Karpas-422 (cell line): ENCODE data around the gene TMEM184A. TPM values are rescaled to one million over a fixed set of nuclear protein-coding genes. Genes with fewer than 3 reads are reported as not detected.

Experiments used
- DNase-seq: peaks from one replicate; pipeline ENCODE4 v3.0.0-alpha.2; 2015
- H2AFZ ChIP-seq: fragments of 200-600 bp; sonication (generic); 2 replicates; pipeline ENCODE4 v1.6.1; 2014; ENCODE audit warnings: antibody characterized with exemption, low read length, mixed read lengths
- H3K27ac ChIP-seq: fragments of 200-600 bp; sonication (generic); 2 replicates; pipeline ENCODE4 v1.5.1; 2014; ENCODE audit warnings: mild to moderate bottlenecking, low read length, moderate library complexity
- H3K27me3 ChIP-seq: fragments of 200-600 bp; sonication (generic); 2 replicates; pipeline ENCODE4 v1.6.1; 2014; ENCODE audit warnings: low read length, mixed read lengths
- H3K36me3 ChIP-seq: fragments of 200-600 bp; sonication (generic); 2 replicates; pipeline ENCODE4 v1.6.1; 2014; ENCODE audit warnings: low read length, mixed read lengths; ENCODE audit not compliant: insufficient read depth
- H3K4me1 ChIP-seq: fragments of 200-600 bp; sonication (generic); 2 replicates; pipeline ENCODE4 v1.6.1; 2014; ENCODE audit warnings: mild to moderate bottlenecking, low read length, mixed read lengths
- H3K4me2 ChIP-seq: fragments of 200-600 bp; sonication (generic); 2 replicates; pipeline ENCODE4 v1.6.1; 2014; ENCODE audit warnings: low read length, low read depth, mild to moderate bottlenecking; ENCODE audit not compliant: poor library complexity, severe bottlenecking
- H3K4me3 ChIP-seq: fragments of 200-600 bp; sonication (generic); 2 replicates; pipeline ENCODE4 v1.5.1; 2014; ENCODE audit warnings: mild to moderate bottlenecking, antibody characterized with exemption, low read length, mixed read lengths
- H3K79me2 ChIP-seq: fragments of 200-600 bp; sonication (generic); 2 replicates; pipeline ENCODE4 v1.6.1; 2014; ENCODE audit warnings: mild to moderate bottlenecking, low read length, mixed read lengths
- H3K9ac ChIP-seq: fragments of 200-600 bp; sonication (generic); 2 replicates; pipeline ENCODE4 v1.6.0; 2014; ENCODE audit warnings: low read length
- H3K9me2 ChIP-seq: fragments of 200-600 bp; sonication (generic), shearing (Covaris generic); replicated peaks from 2 replicates; pipeline ENCODE4 v1.6.0; 2014; ENCODE audit warnings: mild to moderate bottlenecking, low read length, moderate library complexity; ENCODE audit not compliant: insufficient read depth
- H3K9me3 ChIP-seq: fragments of 300-700, 200-600 bp; sonication (generic); 2 replicates; pipeline ENCODE4 v1.6.1; 2014; ENCODE audit warnings: low read length, mixed read lengths
- H4K20me1 ChIP-seq: fragments of 200-600 bp; sonication (generic); 2 replicates; pipeline ENCODE4 v1.6.1; 2014; ENCODE audit warnings: mild to moderate bottlenecking, antibody characterized with exemption, low read length, low read depth; ENCODE audit not compliant: insufficient read depth
- total RNA-seq: library from RNA; depleted of rRNA; stranded (reverse); fragments of >200 nt; shearing (Covaris generic); gene quantifications from 2 replicates; pipeline ENCODE4 v1.2.3, GENCODE V29; 2014; ENCODE audit warnings: low replicate concordance

TMEM184A gene
- total RNA-seq, 1 experiment from 2014 or later: not detected

DNA sequence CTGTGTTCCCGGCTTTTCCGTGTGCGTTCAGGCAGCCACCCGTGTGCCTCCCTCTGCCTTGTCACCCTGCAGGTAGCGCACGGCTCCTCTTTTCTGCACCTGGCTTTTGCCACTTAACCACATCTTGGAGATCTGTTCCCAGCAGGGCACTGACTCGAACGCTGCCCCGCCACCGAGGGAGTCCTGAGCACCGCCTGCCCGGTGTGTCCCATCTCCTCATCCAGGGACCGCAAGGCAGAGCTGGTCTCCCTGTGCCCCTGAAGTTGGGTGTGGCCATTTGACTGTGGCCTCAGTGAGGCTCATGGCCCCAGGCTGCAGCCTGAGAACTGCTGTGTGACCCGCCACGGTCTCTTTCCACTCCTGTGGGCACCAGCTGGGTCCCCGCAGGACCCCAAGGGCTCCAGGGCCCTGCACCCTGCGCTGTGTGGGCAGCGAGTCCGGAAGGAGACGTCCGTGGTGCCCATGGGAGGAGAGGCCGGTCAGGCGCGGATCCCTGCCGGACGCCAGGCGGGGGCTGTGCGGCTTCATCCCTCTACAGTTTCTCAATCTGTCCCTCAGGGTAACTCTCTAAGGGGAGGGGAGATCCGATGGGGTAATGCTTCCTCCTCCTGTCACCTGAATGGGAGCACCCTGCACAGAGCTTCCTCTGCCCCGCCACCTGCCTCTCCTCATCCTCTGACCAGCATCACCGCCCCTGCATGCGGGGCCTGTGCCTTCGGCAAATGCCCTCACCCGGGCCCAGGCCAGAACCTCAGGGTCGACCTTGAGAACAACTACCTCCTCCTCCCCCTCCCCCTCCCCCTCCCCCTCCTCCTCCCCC, 50.1 kb downstream of the TMEM184A start:
- H3K4me1 ChIP-seq: peaks cover 42% of the 10 kb centered on the region
- H2AFZ ChIP-seq: no peak overlapping the region
- DNase-seq: peak; percentile 57

GRCh38 chr7:1503816-1504775, 51.9 kb downstream of the TMEM184A start, which contains the start of gene INTS1:
TSS of gene INTS1 (minus strand) at chr7:1504389. CDS start at chr7:1503960, 429 bp downstream.
- Histone ChIP-seq H3K9me3 (no peaks in the 10 kb centered on the region), H2AFZ (no peak within 1 kb of the TSS), H3K4me2 (peak within 1 kb of the TSS; percentile 97), H4K20me1 (peaks cover 19% of the 10 kb centered on the region), H3K4me3 (peak within 1 kb of the TSS; percentile 98), H3K9ac (peak within 1 kb of the TSS; percentile 94), H3K79me2 (peaks cover 29% of the 10 kb centered on the region), H3K36me3 (no peaks in the 10 kb centered on the region), H3K4me1 (peaks cover 42% of the 10 kb centered on the region), H3K27ac (no peak within 1 kb of the TSS), H3K9me2 (no peaks in the 10 kb centered on the region), H3K27me3 (no peaks in the 10 kb centered on the region)
- DNase-seq: peak; percentile 97

More for the DNA sequence above, 50.1 kb downstream of the TMEM184A start:
- Histone ChIP-seq H3K4me3 (peak overlapping the region; percentile 98; the same call in 1 of the 2 replicates), H3K27me3 (no peaks in the 10 kb centered on the region), H3K36me3 (no peaks in the 10 kb centered on the region), H3K27ac (no peak overlapping the region), H3K79me2 (peaks cover 29% of the 10 kb centered on the region), H3K9me3 (no peaks in the 10 kb centered on the region), H4K20me1 (peaks cover 19% of the 10 kb centered on the region), H3K9ac (peak overlapping the region; percentile 94; the same call in 1 of the 2 replicates), H3K9me2 (no peaks in the 10 kb centered on the region), H3K4me2 (peak overlapping the region; percentile 97)

GRCh38 chr7:1503390-1503789, 52.6 kb downstream of the TMEM184A start:
- Histone ChIP-seq H3K9me2 (no peaks in the 10 kb centered on the region), H3K27me3 (no peaks in the 10 kb centered on the region), H4K20me1 (peaks cover 19% of the 10 kb centered on the region), H3K9ac (peak overlapping the region; percentile 94), H3K9me3 (no peaks in the 10 kb centered on the region), H3K36me3 (no peaks in the 10 kb centered on the region), H2AFZ (no peak overlapping the region), H3K27ac (no peak overlapping the region), H3K79me2 (peaks cover 29% of the 10 kb centered on the region), H3K4me1 (peaks cover 41% of the 10 kb centered on the region), H3K4me2 (peak overlapping the region; percentile 97), H3K4me3 (peak overlapping the region; percentile 98)
- no peak for DNase-seq

- no peaks in the 10 kb centered on the region for H3K27me3 ChIP-seq
- H3K4me3 ChIP-seq: peak overlapping the region; percentile 98
- peak overlapping the region; percentile 97 for H3K4me2 ChIP-seq
- peaks cover 37% of the 10 kb centered on the region for H3K4me1 ChIP-seq
- no peaks in the 10 kb centered on the region for H3K9me3 ChIP-seq
- peaks cover 19% of the 10 kb centered on the region for H4K20me1 ChIP-seq
- H3K36me3 ChIP-seq: no peaks in the 10 kb centered on the region
- no peaks in the 10 kb centered on the region for H3K9me2 ChIP-seq
- H2AFZ ChIP-seq: no peak overlapping the region
- no peak overlapping the region for H3K27ac ChIP-seq
- peak overlapping the region; percentile 94 for H3K9ac ChIP-seq
- H3K79me2 ChIP-seq: peaks cover 29% of the 10 kb centered on the region
- DNase-seq: no peak
These were observed 53.2 kb downstream of the TMEM184A start for GRCh38 chr7:1502845-1503244.

DNA sequence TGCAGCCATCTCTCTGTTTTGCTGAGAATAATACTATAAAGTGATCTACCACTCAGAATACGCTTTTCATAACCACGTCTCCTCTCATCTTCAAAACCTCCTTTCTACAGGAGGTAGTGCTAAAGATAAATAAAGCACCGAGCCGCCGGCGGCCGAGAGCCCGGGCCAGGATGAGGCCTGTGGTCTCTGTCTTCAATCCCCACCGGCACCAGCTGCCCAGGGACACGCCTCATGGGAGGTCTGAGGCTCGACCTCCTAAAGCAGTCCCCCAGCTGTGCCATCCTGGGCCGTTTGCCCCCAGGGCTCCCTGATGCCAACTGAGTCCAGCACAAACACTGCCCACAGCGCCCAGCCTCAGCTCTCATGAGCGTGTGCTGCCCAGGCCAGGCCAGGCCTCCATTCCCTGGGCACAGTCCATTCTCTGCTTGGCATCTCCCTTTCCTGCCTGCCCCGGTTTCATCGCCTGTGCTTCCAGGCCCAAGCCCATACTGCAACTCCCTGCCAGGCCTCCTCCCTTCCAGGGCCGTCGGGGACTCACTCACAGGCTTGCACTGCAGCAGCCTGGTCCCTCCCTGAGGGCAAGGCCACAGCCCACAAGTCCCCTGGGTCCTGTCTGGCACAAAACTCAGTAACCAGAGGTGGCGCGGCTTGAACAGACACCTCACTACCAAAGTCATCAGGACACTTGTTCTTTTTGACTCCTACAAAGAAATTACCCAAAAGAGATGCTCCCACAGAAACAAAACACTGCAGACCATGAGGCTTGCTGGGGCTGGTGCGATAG, 54.3 kb downstream of the TMEM184A start:
- Histone ChIP-seq H3K9me3 (no peaks in the 10 kb centered on the region), H3K27me3 (no peaks in the 10 kb centered on the region), H4K20me1 (peaks cover 19% of the 10 kb centered on the region), H3K27ac (no peak overlapping the region), H3K79me2 (peaks cover 29% of the 10 kb centered on the region), H3K4me3 (no peak overlapping the region), H3K4me2 (peak overlapping the region; percentile 97), H3K9me2 (no peaks in the 10 kb centered on the region), H2AFZ (no peak overlapping the region), H3K4me1 (peaks cover 34% of the 10 kb centered on the region), H3K9ac (no peak overlapping the region), H3K36me3 (no peaks in the 10 kb centered on the region)
- DNase-seq: peak; percentile 58

DNA sequence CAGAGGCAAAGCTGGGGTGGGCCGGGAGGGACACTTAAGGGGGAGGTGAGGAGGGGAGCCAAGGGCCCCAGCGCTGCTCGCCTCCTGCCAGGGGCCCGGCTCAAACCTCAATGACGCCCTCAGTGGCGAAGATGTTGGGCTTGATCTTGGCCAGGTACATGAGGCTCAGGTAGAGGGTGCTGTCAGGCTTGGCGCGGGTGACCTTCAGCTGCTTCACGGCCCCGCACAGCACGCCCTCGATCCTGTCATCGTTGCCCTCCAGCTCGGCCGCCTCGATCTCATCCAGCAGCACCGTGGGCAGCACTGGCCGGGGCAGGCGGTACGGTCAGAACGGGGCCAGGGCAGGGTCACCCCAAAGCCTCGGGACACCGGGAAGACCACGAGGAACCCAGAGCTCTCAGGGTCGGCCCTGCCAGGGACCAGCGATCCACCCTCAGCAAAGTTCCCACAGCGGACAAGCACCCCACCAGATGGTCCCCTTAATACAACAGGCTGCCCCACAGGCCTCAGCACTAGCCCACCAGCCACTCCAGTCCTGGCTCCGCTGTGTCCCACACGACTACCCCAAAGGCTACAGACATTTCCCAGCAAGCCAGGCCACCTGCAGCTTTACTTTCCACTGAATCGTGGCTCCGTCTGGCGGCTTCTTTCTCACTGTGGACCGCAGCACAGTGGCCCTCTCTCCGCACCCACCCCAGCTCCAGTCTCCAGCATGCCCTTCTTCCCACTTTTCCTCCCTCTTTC, 55.8 kb downstream of the TMEM184A start:
- Histone ChIP-seq H3K36me3 (no peaks in the 10 kb centered on the region), H3K9ac (no peak overlapping the region), H3K9me3 (no peaks in the 10 kb centered on the region), H3K4me1 (peaks cover 22% of the 10 kb centered on the region), H3K4me3 (no peak overlapping the region), H3K9me2 (no peaks in the 10 kb centered on the region), H3K27me3 (no peaks in the 10 kb centered on the region), H4K20me1 (peaks cover 19% of the 10 kb centered on the region), H3K27ac (no peak overlapping the region), H3K79me2 (peaks cover 29% of the 10 kb centered on the region), H2AFZ (no peak overlapping the region), H3K4me2 (no peak overlapping the region)
- no peak for DNase-seq

GRCh38 chr7:1499367-1500029, 56.5 kb downstream of the TMEM184A start:
- Histone ChIP-seq H3K9me2 (no peaks in the 10 kb centered on the region), H3K36me3 (no peaks in the 10 kb centered on the region; the same call in 1 of the 2 replicates), H3K27ac (no peak overlapping the region), H3K4me2 (no peak overlapping the region), H3K9ac (no peak overlapping the region), H2AFZ (no peak overlapping the region), H4K20me1 (peaks cover 19% of the 10 kb centered on the region), H3K4me1 (peaks cover 19% of the 10 kb centered on the region), H3K4me3 (no peak overlapping the region), H3K79me2 (peaks cover 29% of the 10 kb centered on the region), H3K27me3 (no peaks in the 10 kb centered on the region), H3K9me3 (no peaks in the 10 kb centered on the region)
- DNase-seq: no peak
